A549 (cell line): Measurements from ENCODE around the gene RTP1. TPM values are rescaled to one million over a fixed set of nuclear protein-coding genes. Genes with fewer than 3 reads are reported as not detected.

Experiments
- ATAC-seq, 2 experiments: fragments of 200-7000 bp in 1 of 2; fragments of >200 bp in 1 of 2; cut with Nextera tagmentation in 1 of 2; cut with Tn5 transposase in 1 of 2; 3 replicates each; pipeline versions ENCODE4 v1.8.0 to v1.9.1; 2018 to 2020; ENCODE audit warnings: mild to moderate bottlenecking in 1 of 2, moderate library complexity in 1 of 2
- CTCF ChIA-PET: fragments of 300-600 bp; sonication (Branson Sonifier 250); formaldehyde crosslinking; extraction: SDS; loops from one replicate; lab custom pipeline; 2021; ENCODE audit warnings: antibody characterized with exemption, inconsistent platforms; lab: Yijun Ruan, JAX
- POLR2A ChIA-PET: fragments of 350-600 bp; formaldehyde crosslinking; extraction: SDS; loops from one replicate; lab custom pipeline; 2021; ENCODE audit warnings: antibody characterized with exemption, inconsistent platforms; lab: Yijun Ruan, JAX
- DNase-seq, 2 experiments: peaks; one replicate each; pipeline versions ENCODE4 v3.0.0 to v3.0.0-alpha.2; 2011 to 2016; ENCODE audit warnings: low read depth in 1 of 2, low spot score in 1 of 2
- FAIRE-seq: peaks from 2 replicates; lab custom pipeline; 2011; peaks lifted over from hg19 to GRCh38; lab: Jason Lieb, UNC
- H3K27ac ChIP-seq, 2 experiments: fragments of >200 bp; sonication (Bioruptor Twin); formaldehyde crosslinking; 3 replicates each; pipeline ENCODE4 v1.5.1; 2016 to 2017
- H3K4me1 ChIP-seq: fragments of >200 bp; sonication (Bioruptor Twin); formaldehyde crosslinking; 3 replicates; pipeline ENCODE4 v1.6.1; 2016
- H3K4me2 ChIP-seq: fragments of >200 bp; sonication (Bioruptor Twin); formaldehyde crosslinking; 3 replicates; pipeline ENCODE4 v1.6.1; 2016
- H3K4me3 ChIP-seq: fragments of >200 bp; sonication (Bioruptor Twin); formaldehyde crosslinking; 3 replicates; pipeline ENCODE4 v1.5.1; 2016
- H3K9me3 ChIP-seq: fragments of >200 bp; sonication (Bioruptor Twin); formaldehyde crosslinking; 3 replicates; pipeline ENCODE4 v1.6.1; 2016
- BCL3 ChIP-seq: fragments of >200 bp; sonication (Bioruptor Twin); formaldehyde crosslinking; IDR thresholded peaks from 3 replicates; pipeline ENCODE4 v1.6.1; 2016
- BHLHE40 ChIP-seq: IDR thresholded peaks from 2 replicates; pipeline ENCODE4 v1.6.1; 2012; ENCODE audit warnings: low read depth, low read length, inconsistent platforms
- CHD4 ChIP-seq: fragments of 200-600 bp; sonication (generic); IDR thresholded peaks from 2 replicates; pipeline ENCODE4 v1.6.1; 2016; ENCODE audit warnings: antibody characterized with exemption, mild to moderate bottlenecking, borderline replicate concordance
- CTCF ChIP-seq: fragments of >200 bp; sonication (Bioruptor Twin); formaldehyde crosslinking; IDR thresholded peaks from 3 replicates; pipeline ENCODE4 v1.5.1; 2016
- E2F6 ChIP-seq: IDR thresholded peaks from 2 replicates; pipeline ENCODE4 v1.6.1; 2012; ENCODE audit warnings: low read depth, borderline replicate concordance
- ELK1 ChIP-seq: fragments of 150-350 bp; IDR thresholded peaks from 2 replicates; pipeline ENCODE4 v1.6.1; 2014; ENCODE audit warnings: low read depth, mild to moderate bottlenecking, low read length
- HEYL ChIP-seq: fragments of 250-450 bp; sonication (Bioruptor Pico); IDR thresholded peaks from 2 replicates; pipeline ENCODE4 v1.8.0; 2021; ENCODE audit warnings: mild to moderate bottlenecking, moderate library complexity
- HOXA7 ChIP-seq: fragments of 250-450 bp; sonication (Bioruptor Pico); IDR thresholded peaks from 2 replicates; pipeline ENCODE4 v1.5.0; 2020; ENCODE audit warnings: mild to moderate bottlenecking, moderate library complexity
- HOXB5 ChIP-seq: fragments of 250-450 bp; sonication (Bioruptor Pico); IDR thresholded peaks from 2 replicates; pipeline ENCODE4 v1.5.0; 2020; ENCODE audit warnings: mild to moderate bottlenecking, moderate library complexity
- JUNB ChIP-seq: fragments of >200 bp; sonication (Bioruptor Twin); formaldehyde crosslinking; IDR thresholded peaks from 2 replicates; pipeline ENCODE4 v1.6.1; 2016
- KDM5A ChIP-seq: fragments of 200-600 bp; sonication (generic); IDR thresholded peaks from 2 replicates; pipeline ENCODE4 v1.6.1; 2016; ENCODE audit warnings: antibody characterized with exemption, mild to moderate bottlenecking
- MAFK ChIP-seq: fragments of 450-650 bp; IDR thresholded peaks from 2 replicates; pipeline ENCODE4 v1.6.1; 2014; ENCODE audit not compliant: partially characterized antibody
- MAZ ChIP-seq: fragments of 150-350 bp; IDR thresholded peaks from 2 replicates; pipeline ENCODE4 v1.6.1; 2014; ENCODE audit warnings: antibody characterized with exemption, low read depth, low read length, borderline replicate concordance
- MYC ChIP-seq: IDR thresholded peaks from 2 replicates; pipeline ENCODE4 v1.6.1; 2012; ENCODE audit warnings: mild to moderate bottlenecking, inconsistent platforms, low read length, improper control_type of control experiment, borderline replicate concordance
- PHF8 ChIP-seq: fragments of 200-600 bp; sonication (generic); IDR thresholded peaks from 2 replicates; pipeline ENCODE4 v1.6.1; 2016; ENCODE audit warnings: low read depth, mild to moderate bottlenecking, antibody characterized with exemption, moderate library complexity, borderline replicate concordance
- POLR2A ChIP-seq: IDR thresholded peaks from 2 replicates; pipeline ENCODE4 v1.6.1; 2012; ENCODE audit warnings: mild to moderate bottlenecking, low read length
- POLR2AphosphoS2 ChIP-seq: conservative IDR thresholded peaks from 2 replicates; pipeline ENCODE4 v1.6.1; 2012; ENCODE audit warnings: low read length, improper control_type of control experiment, inconsistent platforms
- REST ChIP-seq: fragments of 200-600 bp; sonication (generic); IDR thresholded peaks from 2 replicates; pipeline ENCODE4 v1.6.1; 2016; ENCODE audit warnings: antibody characterized with exemption, mild to moderate bottlenecking, moderate library complexity
- RFX5 ChIP-seq: fragments of 450-650 bp; IDR thresholded peaks from 2 replicates; pipeline ENCODE4 v1.7.1; 2014; ENCODE audit warnings: antibody characterized with exemption, mild to moderate bottlenecking, moderate library complexity
- SREBF2 ChIP-seq: fragments of 450-650 bp; IDR thresholded peaks from 2 replicates; pipeline ENCODE4 v1.6.1; 2014; ENCODE audit warnings: mild to moderate bottlenecking, moderate library complexity
- TFCP2L1 ChIP-seq: fragments of 250-450 bp; sonication (Bioruptor Pico); IDR thresholded peaks from 2 replicates; pipeline ENCODE4 v1.5.0; 2021; ENCODE audit warnings: mild to moderate bottlenecking
- ZFP36 ChIP-seq: fragments of 450-650 bp; IDR thresholded peaks from 2 replicates; pipeline ENCODE4 v1.6.1; 2014; ENCODE audit warnings: borderline replicate concordance; ENCODE audit not compliant: partially characterized antibody
- WGBS: methylation state at CpG from one replicate; pipeline ENCODE4 v1.1.6; 2017; ENCODE audit errors: missing lambda C conversion rate; 5-methylcytosine and 5-hydroxymethylcytosine counted together
- polyA plus RNA-seq, 4 experiments: library from polyadenylated mRNA; depleted of rRNA in 3 of 4; stranded (reverse); fragments of >200 nt; fragmentation: RNase III in 1 of 4; extraction: RNeasy Plus Mini Kit Qiagen cat#74134 plus additional on column Dnase treatment in 1 of 4; gene quantifications; 2 replicates in 3 of 4; 3 replicates in 1 of 4; pipeline ENCODE4 v1.2.3, GENCODE V29; 2011 to 2017

Gene RTP1
- polyA plus RNA-seq, 2 of the 4 experiments (the other 2 are of a cell fraction) = not detected

GRCh38 chr3:187215460-187215859 is 18.2 kb downstream of the RTP1 start:
- no peak overlapping the region for H3K4me2 ChIP-seq
- H3K27ac ChIP-seq = no peak overlapping the region
- DNase-seq (no peak), FAIRE-seq (no peak), ATAC-seq (no peak)
- no peaks in the 10 kb centered on the region for H3K4me1 ChIP-seq
- TF ChIP-seq MAFK = peak; percentile 54
- no peak for TF ChIP-seq CHD4
- 71% methylated on average over 5 of the region's 5 CpGs for WGBS
- no peak overlapping the region for H3K4me3 ChIP-seq
- POLR2A ChIA-PET = no interaction called here
- CTCF ChIA-PET = interaction anchor here (6.2 to 14.1 kb wide), 2 partner anchors 103 to 466 kb away, joined by 51 to 195 read pairs; no protein-coding TSS in a partner anchor
- H3K9me3 ChIP-seq = no peaks in the 10 kb centered on the region

GRCh38 chr3:187222801-187223200 is 25.5 kb downstream of the RTP1 start:
- POLR2A ChIA-PET = no interaction called here

GRCh38 chr3:187223799-187224198 is 26.5 kb downstream of the RTP1 start:
- POLR2A ChIA-PET = no interaction called here
- no peak for FAIRE-seq
- H3K4me2 ChIP-seq = no peak overlapping the region
- H3K4me1 ChIP-seq = peaks cover 14% of the 10 kb centered on the region
- no peak overlapping the region for H3K27ac ChIP-seq
- DNase-seq = no peak
- ATAC-seq = no peak
- H3K9me3 ChIP-seq = no peaks in the 10 kb centered on the region
- CTCF ChIA-PET = interaction anchor here (0.7 to 14.1 kb wide), 5 partner anchors 27 to 490 kb away, joined by 3 to 195 read pairs (median 16); no protein-coding TSS in a partner anchor
- H3K4me3 ChIP-seq = no peak overlapping the region
- WGBS = 22% methylated on average over 3 of the region's 3 CpGs
- TF ChIP-seq ELK1 (no peak), HEYL (CRISPR knock-in tag) (no peak), CTCF (no peak), PHF8 (no peak), RFX5 (no peak), ZFP36 (no peak), TFCP2L1 (CRISPR knock-in tag) (no peak), BCL3 (no peak), HOXB5 (no peak), MYC (no peak)

More at GRCh38 chr3:187222801-187223200, 25.5 kb downstream of the RTP1 start:
- Histone ChIP-seq H3K9me3 (no peaks in the 10 kb centered on the region), H3K4me1 (peaks cover 6% of the 10 kb centered on the region), H3K4me2 (no peak overlapping the region), H3K4me3 (no peak overlapping the region), H3K27ac (no peak overlapping the region)
- CTCF ChIA-PET = interaction anchor here (1.0 to 14.1 kb wide), 4 partner anchors 96 to 518 kb away, joined by 3 to 195 read pairs (median 28); no protein-coding TSS in a partner anchor
- FAIRE-seq (no peak), DNase-seq (no peak), ATAC-seq (no peak)
- TF ChIP-seq HOXB5 (no peak), POLR2A (no peak), TFCP2L1 (CRISPR knock-in tag) (no peak), HOXA7 (CRISPR knock-in tag) (no peak), REST (no peak), ZFP36 (no peak), E2F6 (no peak), RFX5 (no peak), HEYL (CRISPR knock-in tag) (no peak), JUNB (no peak), KDM5A (no peak), POLR2AphosphoS2 (no peak), BHLHE40 (no peak), SREBF2 (no peak), MAZ (no peak)
- WGBS = 65% methylated on average over 4 of the region's 4 CpGs
